GM23338 (cell line): Measurements from ENCODE around the gene KIF19. TPM values are rescaled to one million over a fixed set of nuclear protein-coding genes. Genes with fewer than 3 reads are reported as not detected.
"Not testable (repeated sequence)": the region's sequence is repeated elsewhere in the genome, so short reads cannot be mapped to it uniquely, and the experiment has no call there.

Experiments used
- ATAC-seq: fragments of 200-7000 bp; cut with Tn5 transposase; 3 replicates; pipeline ENCODE4 v1.9.1; 2020
- DNase-seq: peaks from one replicate; pipeline ENCODE4 v3.0.0-alpha.2; 2015; ENCODE audit warnings: low spot score
- H2AFZ ChIP-seq: fragments of 200-600 bp; sonication (generic); 2 replicates; pipeline ENCODE4 v1.8.0; 2016; ENCODE audit warnings: antibody characterized with exemption, mild to moderate bottlenecking, moderate library complexity
- H3F3A ChIP-seq: fragments of 200-600 bp; sonication (generic); replicated peaks from 2 replicates; pipeline ENCODE4 v1.8.0; 2017; ENCODE audit warnings: antibody characterized with exemption, mixed run types, low read depth
- H3K27ac ChIP-seq: fragments of 200-600 bp; sonication (generic); 2 replicates; pipeline ENCODE4 v1.6.1; 2016; ENCODE audit warnings: low read depth
- H3K27me3 ChIP-seq: fragments of 200-600 bp; sonication (generic); 2 replicates; pipeline ENCODE4 v1.8.0; 2016; ENCODE audit warnings: mild to moderate bottlenecking, mixed run types, moderate library complexity; ENCODE audit not compliant: insufficient read depth
- H3K36me3 ChIP-seq: fragments of 200-600 bp; sonication (generic); 2 replicates; pipeline ENCODE4 v1.8.0; 2016; ENCODE audit warnings: mild to moderate bottlenecking; ENCODE audit not compliant: insufficient read depth
- H3K4me1 ChIP-seq: fragments of 200-600 bp; sonication (generic); 2 replicates; pipeline ENCODE4 v1.8.0; 2016; ENCODE audit warnings: mild to moderate bottlenecking, moderate library complexity; ENCODE audit not compliant: insufficient read depth
- H3K4me2 ChIP-seq: fragments of 200-600 bp; sonication (generic); 2 replicates; pipeline ENCODE4 v1.7.1; 2017; ENCODE audit warnings: mixed run types
- H3K4me3 ChIP-seq: fragments of 200-600 bp; sonication (generic); 2 replicates; pipeline ENCODE4 v1.6.1; 2016; ENCODE audit warnings: mixed run types
- H3K79me2 ChIP-seq: fragments of 200-600 bp; sonication (generic); replicated peaks from 2 replicates; pipeline ENCODE4 v1.8.0; 2017; ENCODE audit warnings: mild to moderate bottlenecking; ENCODE audit not compliant: insufficient read depth
- H3K9me2 ChIP-seq: fragments of 200-600 bp; sonication (generic); 2 replicates; pipeline ENCODE4 v1.8.0; 2017; ENCODE audit not compliant: insufficient read depth
- H4K20me1 ChIP-seq: fragments of 200-600 bp; sonication (generic); replicated peaks from 2 replicates; pipeline ENCODE4 v1.8.0; 2017; ENCODE audit warnings: mild to moderate bottlenecking; ENCODE audit not compliant: insufficient read depth
- H3K27ac Mint-ChIP-seq: 2 replicates; pipeline ENCODE4 v1.8.0; 2020; ENCODE audit warnings: inconsistent platforms, mild to moderate bottlenecking, moderate library complexity, mixed read lengths
- H3K27me3 Mint-ChIP-seq: 3 replicates; pipeline ENCODE4 v1.8.0; 2022; ENCODE audit warnings: low read depth, mild to moderate bottlenecking, moderate library complexity, mixed read lengths, inconsistent platforms; ENCODE audit not compliant: insufficient read depth, poor library complexity
- H3K36me3 Mint-ChIP-seq: 3 replicates; pipeline ENCODE4 v1.8.0; 2021; ENCODE audit warnings: low read depth, mild to moderate bottlenecking, inconsistent platforms, moderate library complexity, mixed read lengths
- H3K4me1 Mint-ChIP-seq: 3 replicates; pipeline ENCODE4 v1.8.0; 2020; ENCODE audit warnings: mild to moderate bottlenecking, inconsistent platforms, mixed read lengths
- H3K4me3 Mint-ChIP-seq: 3 replicates; pipeline ENCODE4 v1.8.0; 2021; ENCODE audit warnings: moderate library complexity, mild to moderate bottlenecking, inconsistent platforms, mixed read lengths
- H3K9me3 Mint-ChIP-seq: 3 replicates; pipeline ENCODE4 v1.8.0; 2020; ENCODE audit warnings: moderate library complexity, mild to moderate bottlenecking, inconsistent platforms, mixed read lengths
- CTCF ChIP-seq, 2 experiments: fragments of 200-600 bp in 1 of 2; sonication (generic) in 1 of 2; conservative IDR thresholded peaks; 2 replicates each; pipeline versions ENCODE4 v1.5.1 to v1.6.1; 2016 to 2017; ENCODE audit warnings: antibody characterized with exemption in 2 of 2, low read depth in 2 of 2, mild to moderate bottlenecking in 2 of 2, moderate library complexity in 1 of 2
- ETS1 ChIP-seq: IDR thresholded peaks from 2 replicates; pipeline ENCODE4 v1.6.1; 2016; ENCODE audit warnings: antibody characterized with exemption
- EZH2 ChIP-seq: fragments of 200-600 bp; sonication (generic); IDR thresholded peaks from one replicate; pipeline ENCODE4 v1.8.0; 2017; ENCODE audit warnings: antibody characterized with exemption, mild to moderate bottlenecking, low read depth; ENCODE audit not compliant: unreplicated experiment
- EZH2phosphoT487 ChIP-seq: fragments of 200-600 bp; sonication (generic); IDR thresholded peaks from one replicate; pipeline ENCODE4 v1.8.1; 2018; ENCODE audit warnings: antibody characterized with exemption; ENCODE audit not compliant: unreplicated experiment
- JUNB ChIP-seq: IDR thresholded peaks from one replicate; pipeline ENCODE4 v1.6.1; 2016; ENCODE audit warnings: antibody characterized with exemption; ENCODE audit not compliant: unreplicated experiment
- NANOG ChIP-seq: IDR thresholded peaks from 2 replicates; pipeline ENCODE4 v1.6.1; 2016; ENCODE audit warnings: antibody characterized with exemption, borderline replicate concordance
- REST ChIP-seq: IDR thresholded peaks from one replicate; pipeline ENCODE4 v1.6.1; 2018; ENCODE audit warnings: antibody characterized with exemption; ENCODE audit not compliant: unreplicated experiment
- ZNF462 ChIP-seq: fragments of 250-450 bp; sonication (Bioruptor Pico); IDR thresholded peaks from 2 replicates; pipeline ENCODE4 v1.5.0; 2020; ENCODE audit warnings: mild to moderate bottlenecking, moderate library complexity
- polyA plus RNA-seq: library from polyadenylated mRNA; unstranded; fragments of >200 nt; fragmentation: Nextera tagmentation; extraction: Ambion mirVana; gene quantifications from 2 replicates; pipeline ENCODE4 v1.2.1, GENCODE V29; 2016
- total RNA-seq: library from RNA; depleted of rRNA; stranded (reverse); fragments of >200 nt; shearing (Covaris generic); gene quantifications from 2 replicates; pipeline ENCODE4 v1.2.3, GENCODE V29; 2014

The KIF19 gene
- total and polyA plus RNA-seq, 2 experiments from 2014 or later, result 0.35 to 0.36 TPM

- no peak for TF ChIP-seq ZNF462 (CRISPR knock-in tag)
- no peak for TF ChIP-seq NANOG
- no peak for TF ChIP-seq ETS1
Measured at GRCh38 chr17:74280093-74280513, 45.9 kb upstream of the KIF19 start (continued).

- H3K4me2 ChIP-seq, result no peak overlapping the region
- peaks cover 7% of the 10 kb centered on the region; the same call in 1 of the 2 replicates for H3K4me1 ChIP-seq
- no peaks in the 10 kb centered on the region for H3F3A ChIP-seq
- Mint-ChIP-seq H3K4me1 (no peaks in the 10 kb centered on the region; the same call in 2 of the 3 replicates), H3K27ac (no peak overlapping the region), H3K36me3 (no peaks in the 10 kb centered on the region), H3K27me3 (peaks cover 15% of the 10 kb centered on the region), H3K4me3 (no peak overlapping the region), H3K9me3 (no peaks in the 10 kb centered on the region)
- DNase-seq (no peak), ATAC-seq (no peak)
- H3K27ac ChIP-seq, result no peak overlapping the region
- no peaks in the 10 kb centered on the region for H3K9me2 ChIP-seq
- H4K20me1 ChIP-seq, result no peaks in the 10 kb centered on the region
- TF ChIP-seq NANOG, result no peak
- no peak for TF ChIP-seq EZH2
- no peak for TF ChIP-seq JUNB
- TF ChIP-seq CTCF (conservative IDR thresholded peaks at IDR 0.05; ENCODE audit: low read depth in 2 of 2), result no peak
- no peak for TF ChIP-seq EZH2phosphoT487
- no peak for TF ChIP-seq REST
- no peaks in the 10 kb centered on the region for H3K79me2 ChIP-seq
- no peaks in the 10 kb centered on the region for H3K27me3 ChIP-seq
- no peak overlapping the region for H3K4me3 ChIP-seq
- no peaks in the 10 kb centered on the region for H3K36me3 ChIP-seq
- H2AFZ ChIP-seq, result no peak overlapping the region
Measured at GRCh38 chr17:74281799-74282198, 44.2 kb upstream of the KIF19 start.

- H3K4me2 ChIP-seq, H2AFZ ChIP-seq, H3K27ac Mint-ChIP-seq, H3K4me1 ChIP-seq, H3K9me2 ChIP-seq, H3K36me3 Mint-ChIP-seq, H3K27ac ChIP-seq, H3K36me3 ChIP-seq, H4K20me1 ChIP-seq, H3K79me2 ChIP-seq, H3K4me3 ChIP-seq, H3K27me3 ChIP-seq, H3K9me3 Mint-ChIP-seq, ATAC-seq, H3K4me1 Mint-ChIP-seq, H3K4me3 Mint-ChIP-seq, DNase-seq, H3F3A ChIP-seq: not testable (repeated sequence)
- peaks cover 15% of the 10 kb centered on the region for H3K27me3 Mint-ChIP-seq
Measured at GRCh38 chr17:74282274-74282586, 43.8 kb upstream of the KIF19 start.
